Measurements from ENCODE around the gene HORMAD2. TPM values are rescaled to one million over a fixed set of nuclear protein-coding genes. Genes with fewer than 3 reads are reported as not detected.

Gene HORMAD2
- total and polyA plus RNA-seq, 9 donors = not detected

DNA sequence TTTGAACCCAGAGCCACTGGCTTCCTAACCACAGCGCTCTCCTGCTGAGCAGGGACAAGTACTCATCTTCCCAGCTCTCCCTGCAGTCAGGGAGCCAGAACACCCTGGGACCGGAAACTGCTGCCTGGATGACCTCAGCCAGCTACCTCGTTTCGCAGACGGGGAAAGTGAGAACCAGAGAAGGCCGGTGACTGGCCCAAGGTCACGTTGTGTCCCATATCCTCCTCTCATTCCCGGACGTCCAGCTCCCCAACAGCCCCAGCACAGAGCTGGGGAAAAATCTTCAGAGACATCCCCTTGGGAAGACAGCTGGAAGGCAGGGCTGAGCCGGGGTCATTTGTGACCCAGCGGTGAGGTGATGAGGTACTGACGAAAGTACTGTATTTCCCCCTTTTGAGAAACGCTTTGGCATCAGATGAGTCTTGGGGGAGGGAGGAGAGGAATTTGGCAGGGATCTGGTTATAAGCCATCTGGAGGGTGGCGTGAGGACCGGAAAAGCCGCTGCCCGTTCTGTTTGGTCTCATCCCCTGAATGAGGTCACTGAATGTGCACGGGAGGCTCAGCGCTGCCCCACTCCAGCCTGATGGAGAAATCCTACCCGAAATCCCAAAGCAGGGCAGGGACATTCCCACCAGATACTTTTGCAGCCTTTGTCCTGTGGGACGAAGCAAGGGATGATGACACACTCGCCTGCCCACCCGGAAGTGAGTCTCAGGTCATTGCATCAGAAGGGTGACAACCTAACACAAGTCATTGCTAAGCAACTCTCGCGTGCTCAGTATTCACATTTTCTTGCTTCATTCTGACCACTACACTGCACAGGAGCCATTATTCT lies 125.2 kb downstream of the HORMAD2 start:
- Histone ChIP-seq H3K9me3 (replicated peaks; ENCODE audit: control insufficient read depth, low read depth, low read length) (no peaks in the 10 kb centered on the region), H3K36me3 (ENCODE audit: control insufficient read depth, insufficient read depth, low read length) (no peaks in the 10 kb centered on the region), H3K4me3 (ENCODE audit: low read length) (no peak overlapping the region), H3K27ac (ENCODE audit: low read length) (peak overlapping the region; percentile 86), H3K27me3 (ENCODE audit: control insufficient read depth, insufficient read depth, low read length) (peaks cover 13% of the 10 kb centered on the region), H3K4me1 (ENCODE audit: control insufficient read depth, insufficient read depth, low read length) (peaks cover 76% of the 10 kb centered on the region)
- peak; percentile 79 for DNase-seq
- WGBS (ENCODE audit: insufficient coverage) = 29% methylated on average over 15 of the region's 25 CpGs

DNA sequence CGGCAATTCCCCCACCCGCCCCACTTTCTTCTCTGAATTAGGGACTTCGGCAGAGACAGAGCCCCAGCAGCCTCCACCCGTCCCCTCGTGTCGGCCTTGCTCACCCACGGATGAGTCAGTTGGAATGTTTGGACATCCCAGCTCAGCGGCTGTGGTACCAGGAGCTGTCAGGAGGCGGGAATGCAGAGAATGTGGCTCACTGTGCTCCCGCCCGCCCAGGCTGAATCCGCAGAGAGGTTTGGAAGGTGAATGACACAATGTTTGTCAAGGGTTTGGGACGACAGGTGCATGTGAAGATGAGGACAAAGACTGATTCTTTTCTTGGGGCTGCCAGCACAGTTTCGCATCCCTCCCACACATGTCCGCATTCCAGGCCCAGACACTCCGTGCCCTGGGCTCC lies 126.7 kb downstream of the HORMAD2 start:
- peak; percentile 60 for DNase-seq
- peak overlapping the region; percentile 47 for H3K27ac ChIP-seq (ENCODE audit: low read length)
- WGBS (ENCODE audit: insufficient coverage) = 44% methylated on average over 9 of the region's 16 CpGs
- H3K27me3 ChIP-seq (ENCODE audit: control insufficient read depth, insufficient read depth, low read length) = peaks cover 12% of the 10 kb centered on the region
- H3K4me3 ChIP-seq (ENCODE audit: low read length) = no peak overlapping the region
- no peaks in the 10 kb centered on the region for H3K9me3 ChIP-seq (replicated peaks; ENCODE audit: control insufficient read depth, low read depth, low read length)
- H3K4me1 ChIP-seq (ENCODE audit: control insufficient read depth, insufficient read depth, low read length) = peaks cover 74% of the 10 kb centered on the region
- no peaks in the 10 kb centered on the region for H3K36me3 ChIP-seq (ENCODE audit: control insufficient read depth, insufficient read depth, low read length)

DNA sequence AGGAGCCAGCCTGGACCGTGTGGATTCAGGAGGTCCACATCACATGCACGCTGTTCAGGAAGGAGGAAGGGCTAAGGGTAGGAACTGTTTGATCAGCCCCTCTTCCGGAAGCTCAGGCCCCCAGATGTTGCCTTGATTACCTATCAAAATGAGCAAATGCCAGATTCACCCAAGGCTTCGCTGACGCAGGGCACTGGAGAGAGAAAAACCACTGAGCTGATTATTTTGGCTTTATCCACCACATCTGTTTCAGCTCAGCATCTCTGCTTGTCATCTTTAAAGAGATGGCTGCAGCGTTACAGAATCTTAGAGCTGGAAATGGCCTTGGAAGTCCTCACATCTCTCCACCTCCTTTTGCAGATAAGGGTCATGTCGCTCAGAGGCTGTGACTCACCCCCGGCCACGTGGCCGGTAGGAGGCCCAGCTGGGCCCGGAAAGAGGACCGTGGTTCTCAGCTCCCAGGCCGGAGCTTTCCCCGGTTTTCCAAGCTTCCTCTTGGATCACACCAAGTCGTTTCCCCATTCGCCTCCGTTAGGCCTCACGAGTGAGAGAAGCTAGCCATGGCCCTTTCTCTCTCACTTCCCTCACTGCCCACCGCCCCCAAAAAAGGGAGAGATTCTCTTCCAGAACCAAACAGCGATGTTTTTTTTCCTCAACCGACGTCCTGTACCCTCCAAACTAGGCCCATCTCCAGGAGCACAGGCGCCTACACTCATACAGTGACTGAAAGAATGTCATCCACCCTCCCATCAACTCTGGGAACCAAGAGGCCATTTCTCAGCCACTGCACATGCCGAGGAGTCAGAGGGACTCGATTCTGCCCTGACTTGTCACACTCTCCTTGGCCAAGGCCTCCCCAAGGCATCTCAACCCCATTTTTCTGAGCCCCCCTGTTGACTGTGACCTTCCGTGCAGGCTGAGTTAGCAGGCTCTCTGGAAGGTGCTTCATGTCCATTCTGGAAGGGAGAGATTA lies 128.7 kb downstream of the HORMAD2 start:
- Histone ChIP-seq H3K27me3 (ENCODE audit: control insufficient read depth, insufficient read depth, low read length) (peaks cover 17% of the 10 kb centered on the region), H3K36me3 (ENCODE audit: control insufficient read depth, insufficient read depth, low read length) (no peaks in the 10 kb centered on the region), H3K4me1 (ENCODE audit: control insufficient read depth, insufficient read depth, low read length) (peaks cover 56% of the 10 kb centered on the region), H3K27ac (ENCODE audit: low read length) (peak overlapping the region; percentile 89), H3K4me3 (ENCODE audit: low read length) (no peak overlapping the region), H3K9me3 (replicated peaks; ENCODE audit: control insufficient read depth, low read depth, low read length) (no peaks in the 10 kb centered on the region)
- 21% methylated on average over 25 of the region's 26 CpGs for WGBS (ENCODE audit: insufficient coverage)
- DNase-seq = peak; percentile 88

DNA sequence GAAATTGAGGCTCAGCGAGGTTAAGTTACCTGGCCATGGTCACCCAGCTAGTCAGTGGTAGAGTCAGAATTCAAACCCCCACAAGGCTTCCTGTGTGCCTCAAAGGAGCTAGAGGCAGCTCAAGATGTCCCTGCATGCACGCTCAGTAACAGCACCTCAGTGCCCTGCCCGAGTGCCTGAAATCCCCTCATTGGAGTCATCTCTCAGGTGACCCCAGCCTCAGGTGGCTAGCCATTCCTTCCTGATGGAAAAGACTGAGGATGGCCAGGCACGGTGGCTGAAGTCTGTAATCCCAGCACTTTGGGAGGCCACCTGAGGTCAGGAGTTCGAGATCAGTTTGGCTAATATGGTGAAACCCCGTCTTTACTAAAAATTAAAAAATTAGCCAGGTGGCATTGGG lies 129.4 kb downstream of the HORMAD2 start:
- H3K9me3 ChIP-seq (replicated peaks; ENCODE audit: control insufficient read depth, low read depth, low read length) = no peaks in the 10 kb centered on the region
- WGBS (ENCODE audit: insufficient coverage) = 97% methylated on average over 4 of the region's 6 CpGs
- H3K4me3 ChIP-seq (ENCODE audit: low read length) = no peak overlapping the region
- H3K36me3 ChIP-seq (ENCODE audit: control insufficient read depth, insufficient read depth, low read length) = no peaks in the 10 kb centered on the region
- DNase-seq = no peak
- peak overlapping the region; percentile 89 for H3K27ac ChIP-seq (ENCODE audit: low read length)
- peaks cover 49% of the 10 kb centered on the region for H3K4me1 ChIP-seq (ENCODE audit: control insufficient read depth, insufficient read depth, low read length)
- peaks cover 15% of the 10 kb centered on the region for H3K27me3 ChIP-seq (ENCODE audit: control insufficient read depth, insufficient read depth, low read length)

DNA sequence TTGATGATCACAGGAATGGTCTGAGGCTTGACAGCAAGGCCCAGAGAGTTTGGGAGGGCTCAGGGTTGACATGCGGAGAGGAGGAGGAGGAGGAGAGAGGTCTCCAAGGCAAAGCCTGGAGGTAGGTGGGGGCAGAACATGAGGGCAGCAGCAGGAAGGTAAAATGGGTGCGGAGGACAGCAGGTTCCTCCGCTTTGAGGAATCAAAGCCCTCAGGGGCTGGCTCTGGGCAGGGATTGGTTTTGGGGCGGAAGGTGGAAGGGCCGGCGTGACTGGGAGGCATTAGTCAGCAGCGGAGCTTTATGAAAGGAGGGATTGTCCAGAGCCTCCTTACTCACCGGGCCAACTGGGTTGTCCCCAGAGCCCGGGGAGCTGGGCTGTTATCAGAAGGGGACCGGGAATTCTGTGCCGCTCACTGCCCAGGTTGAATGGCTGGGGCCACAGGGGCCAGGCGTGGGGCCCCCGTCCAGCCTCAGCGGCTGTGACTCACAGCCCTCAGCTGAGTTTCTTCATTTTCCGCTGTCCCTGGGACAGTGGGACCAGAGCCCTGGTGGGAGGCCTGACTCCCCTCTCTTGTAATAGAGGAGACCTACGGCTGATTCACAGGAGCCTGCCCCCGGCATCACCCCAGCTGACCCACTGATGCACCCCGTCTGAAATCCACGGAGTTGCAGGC lies 130.1 kb downstream of the HORMAD2 start:
- 75% methylated on average over 16 of the region's 19 CpGs for WGBS (ENCODE audit: insufficient coverage)
- no peak overlapping the region for H3K4me3 ChIP-seq (ENCODE audit: low read length)
- H3K9me3 ChIP-seq (replicated peaks; ENCODE audit: control insufficient read depth, low read depth, low read length) = no peaks in the 10 kb centered on the region
- peaks cover 41% of the 10 kb centered on the region for H3K4me1 ChIP-seq (ENCODE audit: control insufficient read depth, insufficient read depth, low read length)
- DNase-seq = no peak
- H3K27ac ChIP-seq (ENCODE audit: low read length) = no peak overlapping the region
- H3K36me3 ChIP-seq (ENCODE audit: control insufficient read depth, insufficient read depth, low read length) = no peaks in the 10 kb centered on the region
- H3K27me3 ChIP-seq (ENCODE audit: control insufficient read depth, insufficient read depth, low read length) = peaks cover 15% of the 10 kb centered on the region

DNA sequence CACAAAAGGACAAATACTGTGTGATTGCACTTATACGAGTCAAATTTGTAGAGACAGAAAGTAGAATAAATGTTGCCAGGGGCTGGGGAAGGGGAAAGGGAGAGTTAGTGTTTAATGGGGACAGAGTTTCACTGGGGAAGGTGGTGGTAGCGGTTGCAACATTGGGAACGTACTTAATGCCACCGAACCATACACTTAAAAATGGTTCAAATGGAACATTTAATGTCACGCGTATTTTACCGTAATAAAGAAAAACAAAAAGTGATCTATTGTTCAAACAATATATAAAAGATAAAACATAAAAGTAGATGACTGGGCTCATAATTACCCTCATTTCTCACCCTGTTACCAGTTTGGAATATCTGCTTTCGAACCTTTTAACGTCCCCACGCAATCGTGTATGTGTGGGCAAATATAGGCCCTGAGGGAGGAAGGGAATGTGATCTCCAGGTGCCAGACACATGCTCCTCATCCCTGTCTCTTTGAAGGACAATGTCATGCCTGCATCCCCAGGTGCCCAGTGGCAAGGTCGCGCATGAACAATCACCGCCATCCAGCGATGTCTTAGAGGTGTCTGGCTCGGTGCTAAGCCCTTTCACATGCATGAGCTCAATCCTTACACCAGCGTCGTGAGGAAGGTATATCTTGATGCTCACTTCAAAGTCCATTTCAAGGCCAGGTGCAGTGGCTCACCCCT lies 131.0 kb downstream of the HORMAD2 start:
- no peaks in the 10 kb centered on the region for H3K36me3 ChIP-seq (ENCODE audit: control insufficient read depth, insufficient read depth, low read length)
- 74% methylated on average over 10 of the region's 18 CpGs for WGBS (ENCODE audit: insufficient coverage)
- H3K27ac ChIP-seq (ENCODE audit: low read length) = no peak overlapping the region
- no peak for DNase-seq
- peaks cover 12% of the 10 kb centered on the region for H3K27me3 ChIP-seq (ENCODE audit: control insufficient read depth, insufficient read depth, low read length)
- H3K4me3 ChIP-seq (ENCODE audit: low read length) = no peak overlapping the region
- H3K9me3 ChIP-seq (replicated peaks; ENCODE audit: control insufficient read depth, low read depth, low read length) = no peaks in the 10 kb centered on the region
- peaks cover 32% of the 10 kb centered on the region for H3K4me1 ChIP-seq (ENCODE audit: control insufficient read depth, insufficient read depth, low read length)

DNA sequence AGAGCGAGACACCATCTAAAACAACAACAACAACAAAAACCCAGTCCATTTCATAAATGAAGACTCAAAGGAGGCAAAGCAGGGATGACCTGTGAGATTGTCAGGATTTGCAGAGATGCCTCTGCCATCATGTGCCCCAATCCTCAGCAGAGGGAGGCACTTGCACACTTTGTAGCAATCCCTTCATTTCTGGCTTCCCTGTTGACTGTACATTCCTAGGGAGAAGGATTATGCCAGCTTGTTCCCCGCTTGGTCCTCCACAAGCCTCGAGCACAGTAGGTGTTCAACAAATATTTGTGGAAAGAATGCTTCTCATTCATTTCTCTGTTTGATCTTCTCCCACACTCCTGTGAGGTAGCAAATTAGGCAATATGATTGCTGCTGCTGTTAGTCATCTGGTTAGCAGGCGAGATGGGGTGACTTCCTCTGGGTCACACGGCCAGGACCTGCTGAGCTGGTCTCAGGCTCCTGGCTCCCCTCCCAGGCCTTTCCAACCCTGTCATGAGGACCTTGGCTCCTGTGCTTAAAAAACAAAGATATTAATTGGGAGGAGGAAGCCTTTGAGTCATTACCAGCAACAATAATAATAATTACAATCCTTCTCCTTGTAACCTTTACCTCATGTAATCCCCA lies 132.2 kb downstream of the HORMAD2 start:
- H3K4me1 ChIP-seq (ENCODE audit: control insufficient read depth, insufficient read depth, low read length) = peaks cover 20% of the 10 kb centered on the region
- peaks cover 12% of the 10 kb centered on the region for H3K27me3 ChIP-seq (ENCODE audit: control insufficient read depth, insufficient read depth, low read length)
- no peak overlapping the region for H3K27ac ChIP-seq (ENCODE audit: low read length)
- no CpG with 5 or more reads among the region's 5 CpGs for WGBS (ENCODE audit: insufficient coverage)
- no peak overlapping the region for H3K4me3 ChIP-seq (ENCODE audit: low read length)
- H3K36me3 ChIP-seq (ENCODE audit: control insufficient read depth, insufficient read depth, low read length) = no peaks in the 10 kb centered on the region
- no peak for DNase-seq
- no peaks in the 10 kb centered on the region for H3K9me3 ChIP-seq (replicated peaks; ENCODE audit: control insufficient read depth, low read depth, low read length)

DNA sequence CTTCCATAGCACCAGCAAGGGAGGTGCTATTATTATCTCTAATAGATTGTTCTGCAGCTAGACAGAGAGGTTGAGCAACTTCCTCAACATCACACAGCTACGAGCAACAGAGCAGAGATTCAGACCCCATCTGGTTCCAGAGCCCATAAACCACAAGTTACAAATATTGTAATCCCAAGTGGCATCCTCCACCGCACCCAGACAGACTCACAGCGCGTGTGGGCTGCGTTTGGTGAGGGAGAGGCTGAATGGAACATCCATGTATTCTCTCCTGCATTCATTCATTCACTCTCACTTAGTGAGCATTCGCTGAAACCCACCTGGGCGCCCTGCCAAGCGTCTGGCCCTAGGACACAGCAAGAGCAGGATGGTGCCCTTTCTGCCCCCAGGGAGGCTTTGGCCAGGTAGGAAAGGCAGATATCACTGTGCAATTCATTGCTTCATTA lies 132.8 kb downstream of the HORMAD2 start:
- Histone ChIP-seq H3K27ac (ENCODE audit: low read length) (no peak overlapping the region), H3K4me1 (ENCODE audit: control insufficient read depth, insufficient read depth, low read length) (peaks cover 20% of the 10 kb centered on the region), H3K9me3 (replicated peaks; ENCODE audit: control insufficient read depth, low read depth, low read length) (no peaks in the 10 kb centered on the region), H3K27me3 (ENCODE audit: control insufficient read depth, insufficient read depth, low read length) (peaks cover 14% of the 10 kb centered on the region), H3K4me3 (ENCODE audit: low read length) (no peak overlapping the region), H3K36me3 (ENCODE audit: control insufficient read depth, insufficient read depth, low read length) (no peaks in the 10 kb centered on the region)
- WGBS (ENCODE audit: insufficient coverage) = 100% methylated on average over 2 of the region's 8 CpGs
- DNase-seq = no peak

DNA sequence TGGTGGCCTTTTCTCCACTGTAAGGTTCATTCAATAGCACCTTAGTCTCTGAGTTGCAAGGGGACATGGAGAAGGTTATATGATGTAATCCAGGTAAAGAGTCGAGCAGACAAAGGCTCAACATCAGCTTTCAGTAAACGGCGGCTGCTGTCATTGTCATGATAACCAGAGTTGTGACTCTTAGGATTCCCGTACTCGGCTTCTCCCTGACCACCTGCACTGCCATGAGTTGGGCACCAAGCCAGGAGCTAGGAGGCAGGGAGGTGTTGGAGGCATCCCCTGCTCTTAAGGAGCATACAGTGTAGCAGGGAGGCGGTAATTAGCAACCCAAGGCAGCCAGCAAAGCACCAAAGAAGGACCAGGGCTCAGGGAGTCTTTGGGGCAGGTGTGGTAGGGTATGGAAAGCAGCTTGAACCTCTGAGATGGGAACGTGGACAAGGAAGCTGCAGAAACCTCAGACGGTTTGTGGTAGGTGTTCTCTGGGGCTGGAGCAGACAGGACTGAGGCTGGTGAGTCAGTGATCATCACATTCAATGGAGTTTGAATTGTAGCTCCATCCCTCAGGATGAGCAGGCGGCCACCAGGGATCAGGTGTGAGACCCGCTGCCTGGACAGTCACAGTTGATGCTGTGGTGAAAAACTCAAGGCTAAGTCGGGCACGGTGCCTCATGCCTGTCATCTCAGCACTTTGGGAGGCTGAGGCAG lies 134.6 kb downstream of the HORMAD2 start:
- no peaks in the 10 kb centered on the region for H3K9me3 ChIP-seq (replicated peaks; ENCODE audit: control insufficient read depth, low read depth, low read length)
- WGBS (ENCODE audit: insufficient coverage) = 58% methylated on average over 11 of the region's 12 CpGs
- no peak overlapping the region for H3K4me3 ChIP-seq (ENCODE audit: low read length)
- DNase-seq = no peak
- peaks cover 14% of the 10 kb centered on the region for H3K27me3 ChIP-seq (ENCODE audit: control insufficient read depth, insufficient read depth, low read length)
- no peaks in the 10 kb centered on the region for H3K36me3 ChIP-seq (ENCODE audit: control insufficient read depth, insufficient read depth, low read length)
- no peak overlapping the region for H3K27ac ChIP-seq (ENCODE audit: low read length)
- peaks cover 8% of the 10 kb centered on the region for H3K4me1 ChIP-seq (ENCODE audit: control insufficient read depth, insufficient read depth, low read length)
